MV-4-11 (cell line): ENCODE results near the gene MTERF2.
"Not testable (repeated sequence)": the region's sequence is repeated elsewhere in the genome, so short reads cannot be mapped to it uniquely, and the experiment has no call there.

Experiments used
- DNase-seq: peaks from one replicate; lab custom pipeline; 2025; lab: John Stamatoyannopoulos, UW

MTERF2 gene

GRCh38 chr12:106986625-106987389, at the start of gene MTERF2:
Gene MTERF2 (minus strand): TSS chr12:106987146. CDS start chr12:106978714, 8,432 bp downstream.
- DNase-seq = peak; percentile 84

DNA sequence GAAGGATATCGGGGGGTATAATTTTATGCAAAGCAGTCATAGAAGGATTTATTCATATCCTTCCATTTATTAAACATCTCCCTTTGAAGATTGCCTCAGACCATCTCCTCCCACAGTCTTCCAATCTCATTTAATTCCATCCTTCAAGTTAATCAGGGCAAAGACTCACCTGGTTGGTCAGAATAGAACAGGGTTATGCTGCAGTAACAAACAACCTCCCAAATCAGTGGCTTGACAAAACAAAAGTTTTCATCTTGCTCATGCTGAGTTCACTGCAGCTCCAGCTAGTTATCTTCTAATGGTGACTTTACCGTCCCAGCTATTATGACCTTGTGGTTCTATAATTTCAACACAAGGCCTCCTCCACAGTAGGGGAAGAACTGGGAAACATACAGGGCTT, 48.8 kb upstream of the MTERF2 start:
- DNase-seq = peak; percentile 6

DNA sequence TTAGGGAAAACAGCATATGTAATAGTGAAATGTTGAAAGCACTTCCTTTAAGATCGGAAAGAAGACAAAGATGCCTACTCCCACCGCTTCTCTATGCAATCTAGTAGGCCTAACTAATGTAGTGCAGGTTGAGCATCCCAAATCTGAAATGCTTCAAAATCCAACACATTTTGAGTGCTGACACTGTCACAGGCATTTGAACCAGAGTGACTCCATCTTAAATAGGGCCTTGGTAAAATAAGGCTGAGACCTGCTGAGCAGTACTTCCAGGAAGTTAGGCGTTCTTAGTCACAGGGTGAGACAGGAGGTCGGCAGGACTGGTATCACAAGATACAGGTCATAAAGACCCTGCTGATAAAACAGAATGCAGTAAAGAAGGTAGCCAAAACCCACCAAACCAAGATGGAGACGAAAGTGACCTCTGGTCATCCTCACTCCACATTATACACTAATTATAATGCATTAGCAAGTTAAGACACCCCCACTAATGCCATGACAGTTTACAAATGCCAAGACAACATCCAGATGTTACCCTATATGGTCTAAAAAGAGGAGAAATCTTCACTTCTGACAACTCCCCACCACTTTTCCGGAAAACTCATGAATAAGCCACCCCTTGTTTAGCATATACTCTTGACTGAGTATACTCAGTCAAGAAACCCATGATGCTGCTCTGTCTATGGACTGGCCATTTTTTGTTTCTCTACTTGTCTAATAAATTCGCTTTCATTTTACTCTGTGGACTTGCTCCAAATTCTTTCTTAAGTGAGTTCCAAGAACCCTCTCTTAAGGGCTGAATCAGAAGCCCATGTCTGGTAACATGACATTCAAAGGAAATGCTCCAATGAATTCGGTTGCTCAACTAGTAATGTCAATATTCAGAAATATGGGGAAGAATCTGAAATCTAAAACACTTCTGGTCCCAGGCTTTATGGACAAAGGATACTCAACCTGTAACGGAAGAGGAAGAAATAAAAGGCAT, 47.1 kb upstream of the MTERF2 start:
- DNase-seq = no peak

GRCh38 chr12:107032266-107032665, 45.3 kb upstream of the MTERF2 start:
- DNase-seq = no peak

GRCh38 chr12:107031061-107031460, 44.1 kb upstream of the MTERF2 start:
- DNase-seq = no peak

- no peak for DNase-seq
Measured at GRCh38 chr12:107029081-107029480, 42.1 kb upstream of the MTERF2 start.

GRCh38 chr12:107027636-107028053, 40.7 kb upstream of the MTERF2 start:
- no peak for DNase-seq

- DNase-seq = no peak
Measured at GRCh38 chr12:107026806-107027635, 40.1 kb upstream of the MTERF2 start.

DNA sequence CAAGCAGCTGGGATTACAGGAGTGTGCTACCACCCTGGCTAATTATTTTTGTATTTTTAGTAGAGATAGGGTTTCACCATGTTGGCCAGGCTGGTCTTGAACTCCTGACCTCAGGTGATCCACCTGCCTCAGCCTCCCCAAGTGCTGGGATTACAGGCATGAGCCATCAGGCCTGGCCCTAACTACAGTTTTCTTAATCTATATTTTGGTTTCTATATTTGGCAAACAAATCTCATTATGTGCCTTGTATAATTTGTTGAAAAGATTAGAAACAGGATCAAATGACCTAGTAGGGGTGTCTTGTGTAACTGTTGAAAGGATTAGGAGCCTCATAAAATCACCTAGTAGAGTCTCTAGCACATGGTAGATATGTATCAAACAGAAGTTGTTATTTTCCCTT, 39.4 kb upstream of the MTERF2 start:
- not testable (repeated sequence) for DNase-seq

GRCh38 chr12:107025671-107026070, 38.7 kb upstream of the MTERF2 start:
- no peak for DNase-seq

DNA sequence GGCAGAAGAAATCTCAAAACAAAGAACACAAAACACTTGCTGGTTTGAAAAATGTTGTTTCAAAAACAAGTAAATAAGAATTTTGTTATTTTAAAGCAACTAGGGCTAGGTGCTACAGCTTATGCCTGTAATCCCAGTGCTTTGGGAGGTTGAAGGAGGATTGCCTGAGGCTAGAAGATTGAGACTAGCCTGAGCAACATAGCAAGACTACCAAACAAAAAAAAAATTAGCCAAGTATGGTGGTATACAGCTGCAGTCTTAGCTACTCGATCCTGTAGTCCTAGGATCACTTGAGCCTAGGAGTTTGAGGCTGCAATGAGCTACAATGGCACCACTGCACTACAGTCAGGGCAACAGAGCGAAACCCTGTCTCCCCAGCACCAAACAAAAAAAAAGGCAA, 32.6 kb upstream of the MTERF2 start:
- no peak for DNase-seq

DNA sequence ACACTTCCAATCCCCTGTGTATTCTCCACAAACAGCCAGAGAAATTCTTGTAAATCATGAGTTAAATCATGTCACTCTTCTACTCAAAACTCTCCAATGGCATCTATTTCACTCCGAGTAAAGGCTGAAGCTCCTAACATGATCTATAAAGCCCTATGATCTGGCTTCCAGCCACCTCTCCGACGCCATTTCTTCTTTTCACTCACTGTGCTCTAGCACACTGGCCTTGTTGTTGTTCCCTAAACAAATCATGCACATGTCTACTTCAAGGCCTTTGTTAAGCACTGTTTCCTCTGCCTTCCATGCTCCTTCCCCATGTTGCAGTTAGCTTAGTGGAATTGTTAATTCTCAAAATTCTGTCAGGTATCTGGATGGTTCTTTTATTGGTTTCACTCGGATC, 30.1 kb upstream of the MTERF2 start:
- no peak for DNase-seq

DNA sequence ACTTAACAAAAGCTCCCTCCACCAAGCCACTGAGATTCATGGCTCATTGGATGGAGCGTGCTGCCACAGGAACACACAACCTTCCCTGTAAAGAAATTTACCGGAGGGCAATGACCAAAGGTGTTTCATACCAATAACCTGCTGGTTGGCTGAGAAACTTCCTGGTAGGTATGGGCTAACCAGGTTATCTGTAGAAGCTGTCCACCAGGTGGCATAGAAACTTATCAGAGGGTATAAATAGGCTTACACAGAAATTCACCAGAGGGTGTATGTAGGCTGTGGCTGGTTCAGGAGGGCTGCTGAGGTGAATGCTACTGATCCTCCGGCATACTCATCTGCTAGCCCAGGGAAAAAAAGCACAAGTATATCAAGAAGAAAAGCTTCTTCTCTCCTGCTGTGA, 27.1 kb upstream of the MTERF2 start:
- no peak for DNase-seq

- DNase-seq = no peak
Measured at GRCh38 chr12:107012736-107013425, 25.9 kb upstream of the MTERF2 start.

- DNase-seq = no peak
Measured at GRCh38 chr12:107011519-107011918, 24.6 kb upstream of the MTERF2 start.

GRCh38 chr12:107007411-107007810, 20.5 kb upstream of the MTERF2 start:
- DNase-seq = peak; percentile 58

DNA sequence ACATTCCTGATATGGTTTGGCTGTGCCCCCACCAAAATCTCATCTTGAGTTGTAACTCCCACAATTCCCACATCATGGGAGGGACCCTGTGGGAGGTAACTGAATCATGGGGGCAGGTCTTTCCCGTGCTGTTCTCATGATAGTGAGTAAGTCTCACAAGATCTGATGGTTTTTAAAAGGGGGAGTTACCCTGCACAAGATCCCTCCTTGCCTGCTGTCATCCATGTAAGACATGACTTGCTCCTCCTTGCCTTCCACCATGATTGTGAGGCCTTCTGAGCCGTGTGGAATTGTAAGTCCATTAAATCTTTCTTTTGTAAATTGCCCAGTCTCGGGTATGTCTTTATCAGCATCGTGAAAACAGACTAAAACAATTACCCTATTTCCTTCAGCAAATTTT, 15.7 kb upstream of the MTERF2 start:
- DNase-seq = not testable (repeated sequence)

DNA sequence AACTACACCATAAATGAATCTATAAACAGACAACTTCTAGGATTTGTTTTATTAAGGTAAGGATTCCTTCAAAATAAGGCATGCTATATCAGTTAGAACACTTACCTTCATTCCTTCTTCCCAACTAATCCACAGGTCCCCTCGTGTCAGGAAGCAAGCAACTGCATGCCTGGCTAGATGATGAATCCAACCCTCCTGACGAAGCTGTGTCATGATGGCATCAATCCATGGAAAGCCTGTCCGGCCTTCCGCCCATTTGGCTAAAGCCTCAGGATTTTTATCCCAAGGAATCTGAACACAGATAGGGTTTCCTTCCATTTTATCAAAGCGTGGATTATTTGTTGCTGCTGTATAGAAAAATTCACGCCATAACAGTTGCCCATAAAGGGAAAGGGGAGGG, 12.5 kb upstream of the MTERF2 start:
- DNase-seq = no peak

DNA sequence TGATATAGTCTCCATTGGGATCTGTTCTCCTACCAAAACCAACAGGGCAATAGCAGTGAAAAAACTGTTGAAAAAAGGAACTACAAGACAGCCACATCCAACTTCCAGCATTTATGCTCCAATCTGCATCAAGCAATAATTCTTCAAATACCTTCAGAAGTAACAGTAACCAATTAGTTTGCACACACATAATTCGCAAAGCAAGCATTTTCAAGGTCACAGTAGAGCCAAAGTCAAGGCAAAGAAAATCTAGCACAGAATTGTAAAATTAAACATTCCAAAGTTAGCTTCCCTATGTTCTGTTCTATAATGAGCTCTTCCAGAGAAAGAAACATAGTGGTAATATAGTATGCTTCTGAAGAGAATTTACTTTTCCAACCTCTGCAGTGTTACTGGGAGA, 11.0 kb upstream of the MTERF2 start:
- DNase-seq = no peak

- DNase-seq = not testable (repeated sequence)
Measured at GRCh38 chr12:106996102-106996501, 9.2 kb upstream of the MTERF2 start.

- DNase-seq = no peak
Measured at GRCh38 chr12:106994579-106995220, 7.8 kb upstream of the MTERF2 start.
